BLaER1 (cell line): Measurements from ENCODE around the gene ZMYND8.
"Not testable (repeated sequence)": the region's sequence is repeated elsewhere in the genome, so short reads cannot be mapped to it uniquely, and the experiment has no call there.

Source experiments
- H3K27ac ChIP-seq: shearing (Covaris generic); formaldehyde crosslinking; 2 replicates; pipeline ENCODE4 v1.8.1; 2022
- H3K27me3 ChIP-seq: shearing (Covaris generic); formaldehyde crosslinking; 2 replicates; pipeline ENCODE4 v1.8.1; 2022
- H3K36me3 ChIP-seq: shearing (Covaris generic); formaldehyde crosslinking; 2 replicates; pipeline ENCODE4 v1.8.1; 2022
- H3K4me1 ChIP-seq: shearing (Covaris generic); formaldehyde crosslinking; 2 replicates; pipeline ENCODE4 v1.8.1; 2022
- H3K4me2 ChIP-seq: shearing (Covaris generic); formaldehyde crosslinking; 2 replicates; pipeline ENCODE4 v1.8.1; 2022
- H3K4me3 ChIP-seq: shearing (Covaris generic); formaldehyde crosslinking; 2 replicates; pipeline ENCODE4 v1.8.1; 2022
- H3K9ac ChIP-seq: shearing (Covaris generic); formaldehyde crosslinking; 2 replicates; pipeline ENCODE4 v1.8.1; 2022
- H3K9me3 ChIP-seq: shearing (Covaris generic); formaldehyde crosslinking; 2 replicates; pipeline ENCODE4 v1.8.1; 2022
- H4K20me1 ChIP-seq: shearing (Covaris generic); formaldehyde crosslinking; 2 replicates; pipeline ENCODE4 v1.8.1; 2022
- Cebpa-rat ChIP-seq: shearing (Covaris generic); IDR thresholded peaks from 2 replicates; pipeline ENCODE4 v1.8.1; 2022

ZMYND8 gene

GRCh38 chr20:47391276-47392010 is 34.9 kb upstream of the ZMYND8 start:
- no peak overlapping the region for H3K9ac ChIP-seq
- 0 out of 2 replicates have a peak overlapping the region, but pooled peaks have one; percentile 19 for H3K4me2 ChIP-seq
- no peak overlapping the region for H3K27ac ChIP-seq
- H4K20me1 ChIP-seq = no peaks in the 10 kb centered on the region
- no peak overlapping the region for H3K4me3 ChIP-seq
- no peaks in the 10 kb centered on the region for H3K36me3 ChIP-seq
- H3K27me3 ChIP-seq = no peaks in the 10 kb centered on the region
- H3K4me1 ChIP-seq = peaks cover 15% of the 10 kb centered on the region
- no peak for TF ChIP-seq Cebpa-rat
- peaks cover 19% of the 10 kb centered on the region for H3K9me3 ChIP-seq

GRCh38 chr20:47389867-47390347 is 33.4 kb upstream of the ZMYND8 start:
- TF ChIP-seq Cebpa-rat = no peak
- Histone ChIP-seq H3K27me3 (no peaks in the 10 kb centered on the region), H3K4me3 (no peak overlapping the region), H3K4me2 (no peak overlapping the region), H3K36me3 (no peaks in the 10 kb centered on the region), H4K20me1 (no peaks in the 10 kb centered on the region), H3K27ac (no peak overlapping the region), H3K9ac (no peak overlapping the region), H3K9me3 (peaks cover 19% of the 10 kb centered on the region), H3K4me1 (peaks cover 17% of the 10 kb centered on the region)

GRCh38 chr20:47385968-47386367 is 29.5 kb upstream of the ZMYND8 start:
- H3K9me3 ChIP-seq, H3K9ac ChIP-seq, H3K36me3 ChIP-seq, H3K27ac ChIP-seq, H3K4me2 ChIP-seq, H3K27me3 ChIP-seq, H4K20me1 ChIP-seq, H3K4me3 ChIP-seq: not testable (repeated sequence)
- H3K4me1 ChIP-seq = peaks cover 16% of the 10 kb centered on the region

- Histone ChIP-seq H3K4me2 (no peak overlapping the region), H3K27ac (no peak overlapping the region), H3K4me1 (peaks cover 38% of the 10 kb centered on the region), H3K36me3 (no peaks in the 10 kb centered on the region), H3K9ac (no peak overlapping the region), H4K20me1 (no peaks in the 10 kb centered on the region), H3K4me3 (no peak overlapping the region), H3K9me3 (no peaks in the 10 kb centered on the region; the same call in 1 of the 2 replicates), H3K27me3 (no peaks in the 10 kb centered on the region)
- no peak for TF ChIP-seq Cebpa-rat
Measured at GRCh38 chr20:47382746-47383415, 26.4 kb upstream of the ZMYND8 start.

GRCh38 chr20:47380481-47380880 is 24.0 kb upstream of the ZMYND8 start:
- no peaks in the 10 kb centered on the region for H4K20me1 ChIP-seq
- H3K27ac ChIP-seq = no peak overlapping the region

GRCh38 chr20:47379433-47380150 is 23.1 kb upstream of the ZMYND8 start:
- H3K4me3 ChIP-seq = no peak overlapping the region
- peaks cover 44% of the 10 kb centered on the region for H3K4me1 ChIP-seq
- TF ChIP-seq Cebpa-rat = no peak
- no peaks in the 10 kb centered on the region for H3K27me3 ChIP-seq
- no peak overlapping the region for H3K9ac ChIP-seq
- no peak overlapping the region for H3K27ac ChIP-seq
- no peaks in the 10 kb centered on the region for H3K36me3 ChIP-seq
- no peaks in the 10 kb centered on the region for H3K9me3 ChIP-seq
- peak overlapping the region; percentile 58; the same call in 1 of the 2 replicates for H3K4me2 ChIP-seq
- H4K20me1 ChIP-seq = no peaks in the 10 kb centered on the region

More at GRCh38 chr20:47380481-47380880, 24.0 kb upstream of the ZMYND8 start:
- no peaks in the 10 kb centered on the region for H3K9me3 ChIP-seq
- H3K4me3 ChIP-seq = no peak overlapping the region
- no peak for TF ChIP-seq Cebpa-rat
- no peaks in the 10 kb centered on the region for H3K27me3 ChIP-seq
- peaks cover 44% of the 10 kb centered on the region for H3K4me1 ChIP-seq
- H3K36me3 ChIP-seq = no peaks in the 10 kb centered on the region
- no peak overlapping the region for H3K4me2 ChIP-seq
- H3K9ac ChIP-seq = no peak overlapping the region

- H3K4me1 ChIP-seq = peaks cover 37% of the 10 kb centered on the region
- H3K9ac ChIP-seq = no peak overlapping the region
- no peaks in the 10 kb centered on the region for H3K9me3 ChIP-seq
- no peaks in the 10 kb centered on the region for H3K27me3 ChIP-seq
- H3K36me3 ChIP-seq = no peaks in the 10 kb centered on the region
- H4K20me1 ChIP-seq = no peaks in the 10 kb centered on the region
- H3K4me2 ChIP-seq = peak overlapping the region; percentile 17; the same call in 1 of the 2 replicates
- H3K27ac ChIP-seq = no peak overlapping the region
- no peak for TF ChIP-seq Cebpa-rat
- H3K4me3 ChIP-seq = no peak overlapping the region
Measured at GRCh38 chr20:47377122-47377722, 20.7 kb upstream of the ZMYND8 start.

GRCh38 chr20:47376096-47376643 is 19.7 kb upstream of the ZMYND8 start:
- H3K4me1 ChIP-seq = peaks cover 37% of the 10 kb centered on the region
- not testable (repeated sequence) for H3K27ac ChIP-seq, H3K36me3 ChIP-seq, H3K9me3 ChIP-seq, H3K4me3 ChIP-seq, H3K27me3 ChIP-seq, H3K9ac ChIP-seq, H3K4me2 ChIP-seq, H4K20me1 ChIP-seq

GRCh38 chr20:47374121-47374520 is 17.6 kb upstream of the ZMYND8 start:
- H4K20me1 ChIP-seq, H3K9me3 ChIP-seq, H3K9ac ChIP-seq, H3K4me2 ChIP-seq, H3K36me3 ChIP-seq, H3K27ac ChIP-seq, H3K27me3 ChIP-seq, H3K4me3 ChIP-seq: not testable (repeated sequence)
- H3K4me1 ChIP-seq = peaks cover 25% of the 10 kb centered on the region
